NB4 (cell line): ENCODE measurements around the gene CAMTA1.

Experiments used
- POLR2A ChIP-seq: IDR thresholded peaks from 2 replicates; pipeline ENCODE4 v1.6.1; 2011; ENCODE audit warnings: mild to moderate bottlenecking; ENCODE audit not compliant: insufficient read length; ENCODE audit errors: extremely low read depth
- TF ChIP-seq, protein P1 (sequence below): IDR thresholded peaks from 2 replicates; pipeline ENCODE4 v1.6.1; 2011; ENCODE audit warnings: low read depth, low read length
- TF ChIP-seq, protein P2 (sequence below): IDR thresholded peaks from one replicate; pipeline ENCODE4 v1.5.1; 2012; ENCODE audit warnings: low read depth, low read length

DNA sequence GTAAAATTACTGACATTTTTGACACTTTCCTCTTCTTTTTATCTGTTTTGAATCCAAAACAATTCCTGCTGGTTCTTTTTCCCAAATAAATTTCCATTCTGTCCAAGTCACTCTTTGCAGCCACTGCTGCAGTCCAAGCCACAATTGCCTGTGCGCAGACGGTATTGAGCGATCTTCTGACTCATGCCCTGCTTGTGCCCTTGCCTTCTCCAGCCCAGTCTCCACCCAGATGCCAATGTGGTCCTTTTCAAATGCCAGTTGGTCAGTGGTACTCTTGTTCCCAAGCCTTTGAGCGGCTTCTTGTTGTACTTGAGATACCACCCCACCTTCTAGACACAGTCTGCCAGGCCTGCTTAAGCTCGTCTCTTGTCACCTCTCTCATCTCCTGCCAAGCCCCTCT, 78.9 kb downstream of the CAMTA1 start:
- TF ChIP-seq, protein P1, sequence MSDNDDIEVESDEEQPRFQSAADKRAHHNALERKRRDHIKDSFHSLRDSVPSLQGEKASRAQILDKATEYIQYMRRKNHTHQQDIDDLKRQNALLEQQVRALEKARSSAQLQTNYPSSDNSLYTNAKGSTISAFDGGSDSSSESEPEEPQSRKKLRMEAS, result no peak
- TF ChIP-seq, protein P2, sequence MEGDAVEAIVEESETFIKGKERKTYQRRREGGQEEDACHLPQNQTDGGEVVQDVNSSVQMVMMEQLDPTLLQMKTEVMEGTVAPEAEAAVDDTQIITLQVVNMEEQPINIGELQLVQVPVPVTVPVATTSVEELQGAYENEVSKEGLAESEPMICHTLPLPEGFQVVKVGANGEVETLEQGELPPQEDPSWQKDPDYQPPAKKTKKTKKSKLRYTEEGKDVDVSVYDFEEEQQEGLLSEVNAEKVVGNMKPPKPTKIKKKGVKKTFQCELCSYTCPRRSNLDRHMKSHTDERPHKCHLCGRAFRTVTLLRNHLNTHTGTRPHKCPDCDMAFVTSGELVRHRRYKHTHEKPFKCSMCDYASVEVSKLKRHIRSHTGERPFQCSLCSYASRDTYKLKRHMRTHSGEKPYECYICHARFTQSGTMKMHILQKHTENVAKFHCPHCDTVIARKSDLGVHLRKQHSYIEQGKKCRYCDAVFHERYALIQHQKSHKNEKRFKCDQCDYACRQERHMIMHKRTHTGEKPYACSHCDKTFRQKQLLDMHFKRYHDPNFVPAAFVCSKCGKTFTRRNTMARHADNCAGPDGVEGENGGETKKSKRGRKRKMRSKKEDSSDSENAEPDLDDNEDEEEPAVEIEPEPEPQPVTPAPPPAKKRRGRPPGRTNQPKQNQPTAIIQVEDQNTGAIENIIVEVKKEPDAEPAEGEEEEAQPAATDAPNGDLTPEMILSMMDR, result no peak
- no peak for TF ChIP-seq POLR2A
